LHCN-M2 (cell line): ENCODE data around the gene ZBTB46. TPM values are rescaled to one million over a fixed set of nuclear protein-coding genes. Genes with fewer than 3 reads are reported as not detected.

Experiments used
- DNase-seq: peaks from one replicate; pipeline ENCODE4 v3.0.0-alpha.2; 2012; ENCODE audit warnings: low read depth
- total RNA-seq: library from RNA; depleted of rRNA; stranded (reverse); fragments of >200 nt; gene quantifications from 2 replicates; pipeline ENCODE4 v1.2.3, GENCODE V29; 2014

The ZBTB46 gene
- total RNA-seq, 1 experiment from 2014 or later = 9.1 TPM

DNA sequence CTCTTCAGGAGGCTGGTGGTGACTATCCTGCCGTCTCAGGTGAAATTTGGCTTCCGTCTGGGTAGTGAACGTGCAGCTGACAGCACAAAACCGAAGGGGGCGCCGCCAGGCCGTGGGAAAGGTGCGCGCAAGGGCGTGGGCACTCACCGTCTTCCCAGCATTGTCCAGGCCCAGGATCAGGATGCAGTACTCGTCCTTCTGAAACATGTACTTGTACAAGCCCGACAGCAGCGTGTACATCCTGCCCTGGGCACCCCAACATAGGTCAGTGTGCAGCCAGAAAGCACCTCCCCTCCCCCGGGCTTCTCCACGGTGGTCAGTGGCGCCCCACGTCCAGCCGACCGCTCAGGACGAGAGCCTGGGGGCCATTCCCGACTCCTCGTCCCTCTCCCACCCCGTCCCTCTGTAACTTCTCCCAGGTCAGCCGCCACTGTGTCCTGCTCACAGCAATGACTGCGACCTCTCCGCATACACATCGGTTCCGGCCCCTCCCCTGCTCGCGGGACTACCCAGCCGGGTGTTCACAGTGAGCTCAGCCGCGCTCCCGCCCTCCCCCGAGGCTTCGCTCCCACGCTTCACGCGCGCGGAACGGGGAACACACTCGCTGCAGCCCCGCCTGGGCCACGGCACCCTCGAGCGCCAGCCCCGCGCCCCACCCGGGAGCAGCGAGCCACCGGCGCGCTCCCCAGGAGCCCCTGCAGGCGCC is 124.1 kb downstream of the ZBTB46 start:
- peak; percentile 44 for DNase-seq

DNA sequence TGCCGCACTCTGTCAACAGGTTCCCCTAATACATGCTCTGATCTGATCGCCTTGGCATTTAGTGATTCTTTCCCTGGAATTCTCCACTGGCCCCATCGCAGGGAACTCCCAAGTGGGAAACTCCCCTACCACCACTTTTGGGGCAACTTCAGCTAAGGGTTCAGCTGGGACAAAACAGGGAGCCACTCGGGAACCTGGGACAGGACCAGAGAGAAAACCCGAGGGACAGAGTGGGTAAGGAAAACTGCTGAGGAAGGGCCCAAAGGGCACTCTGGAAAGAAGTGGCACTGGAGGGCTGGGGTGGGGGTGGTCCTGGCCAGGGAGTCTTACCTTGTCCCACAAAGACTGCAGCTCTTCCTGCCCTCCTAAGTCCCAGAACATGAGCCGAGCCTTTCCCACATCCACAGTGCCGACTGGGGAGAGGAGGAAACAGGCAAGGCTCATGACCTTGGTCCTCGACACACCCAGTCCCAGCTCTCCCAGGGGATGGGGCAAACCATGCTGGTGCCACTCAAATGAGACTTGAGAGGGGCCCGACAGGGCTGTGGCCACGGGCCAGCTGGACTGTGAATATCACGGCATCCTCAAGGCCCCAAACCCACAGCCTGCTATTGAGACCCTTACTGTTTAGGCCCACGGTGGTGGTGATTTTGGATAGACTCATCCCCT is 124.9 kb downstream of the ZBTB46 start:
- no peak for DNase-seq

DNA sequence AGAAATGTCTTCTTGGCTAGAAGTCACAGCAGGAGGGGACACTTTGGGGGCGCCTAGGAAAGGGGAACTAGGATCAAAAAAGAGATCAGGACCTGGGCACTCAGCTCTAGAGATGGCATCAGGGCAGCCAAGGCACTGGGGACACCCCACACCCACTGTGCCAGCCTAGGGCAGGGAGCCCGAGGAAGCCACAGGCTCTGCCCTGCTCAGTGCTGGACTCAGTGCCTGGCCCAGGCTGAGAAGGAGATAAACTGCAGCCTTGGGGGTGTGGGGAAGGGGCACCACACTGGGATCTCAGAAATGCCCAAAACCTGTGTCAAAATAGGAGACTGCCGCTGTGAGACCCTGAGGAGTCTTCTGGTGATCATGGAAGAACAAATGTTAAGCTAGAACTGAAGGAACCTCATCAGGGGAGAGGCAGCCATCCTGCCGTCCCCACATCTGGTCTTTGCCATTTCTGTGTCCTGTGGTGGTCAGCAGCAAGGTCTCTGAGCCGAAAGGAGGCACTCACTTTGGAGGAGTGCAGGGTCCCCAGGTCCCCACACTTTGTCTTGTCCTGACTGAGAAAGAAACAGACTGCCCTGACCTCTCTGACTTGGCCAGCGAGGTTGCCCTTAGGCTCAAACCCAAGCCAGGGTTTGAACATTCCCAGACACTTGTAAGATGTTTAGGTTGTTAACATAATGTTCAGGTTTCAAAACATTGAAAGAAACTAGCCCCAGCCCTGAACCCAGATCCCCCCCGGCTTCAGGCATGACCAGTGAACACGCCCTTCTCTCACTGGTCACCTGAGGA is 125.6 kb downstream of the ZBTB46 start:
- DNase-seq = no peak

DNA sequence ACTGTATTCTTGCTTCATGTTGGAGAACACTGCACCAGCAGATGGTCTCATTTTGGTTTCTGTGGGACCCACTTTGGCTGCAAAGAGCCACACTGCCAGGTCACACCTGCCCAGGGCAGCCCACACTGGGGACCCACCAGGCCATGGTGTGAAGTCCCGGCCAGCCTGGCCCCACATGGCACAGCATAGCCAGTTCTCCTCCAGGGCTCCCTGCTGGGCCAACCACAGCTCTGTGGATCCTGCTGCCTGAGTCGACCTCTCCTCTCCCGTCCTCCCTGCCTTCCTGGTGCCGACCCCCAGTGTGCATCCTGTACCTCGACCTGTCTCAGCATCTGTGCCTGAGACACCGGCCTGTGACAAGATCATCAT is 126.3 kb downstream of the ZBTB46 start:
- DNase-seq = no peak

DNA sequence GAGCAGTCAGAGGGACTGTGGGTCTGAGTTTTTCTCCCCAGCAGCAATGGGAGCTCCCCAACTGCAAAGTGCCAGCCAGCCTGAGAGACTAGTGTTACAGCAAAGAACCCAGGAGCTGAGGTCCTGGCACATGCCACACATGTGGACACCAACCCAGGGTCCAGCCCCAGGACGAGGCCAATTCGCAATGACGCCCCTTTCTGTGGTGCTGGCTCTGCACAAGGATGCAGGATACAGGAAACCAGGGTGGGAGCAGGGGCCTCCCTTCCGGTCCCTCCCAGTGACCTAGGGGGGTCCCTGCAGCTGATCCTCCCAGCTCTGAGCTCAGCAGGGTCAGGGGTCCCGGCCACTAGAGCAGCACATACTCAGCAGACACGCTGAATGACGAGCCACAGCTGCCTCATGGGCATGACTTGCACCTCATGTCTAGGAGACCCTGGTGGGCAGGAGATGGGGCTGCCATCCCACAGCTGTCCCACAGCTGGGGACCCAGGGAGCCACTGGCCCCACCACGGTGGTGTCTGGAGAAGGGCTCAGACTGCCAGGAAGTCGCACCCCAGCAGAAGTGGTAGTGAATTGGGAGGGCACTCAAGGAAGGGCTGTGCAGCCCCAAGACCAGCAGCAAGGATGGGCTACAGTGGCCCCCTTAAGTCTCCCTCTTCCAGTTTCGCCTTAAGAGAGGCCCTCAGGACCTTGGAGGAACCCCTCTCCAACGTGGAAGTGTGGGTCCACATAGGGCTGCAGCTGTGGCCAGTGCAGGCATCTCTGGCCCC is 126.9 kb downstream of the ZBTB46 start:
- DNase-seq = no peak

DNA sequence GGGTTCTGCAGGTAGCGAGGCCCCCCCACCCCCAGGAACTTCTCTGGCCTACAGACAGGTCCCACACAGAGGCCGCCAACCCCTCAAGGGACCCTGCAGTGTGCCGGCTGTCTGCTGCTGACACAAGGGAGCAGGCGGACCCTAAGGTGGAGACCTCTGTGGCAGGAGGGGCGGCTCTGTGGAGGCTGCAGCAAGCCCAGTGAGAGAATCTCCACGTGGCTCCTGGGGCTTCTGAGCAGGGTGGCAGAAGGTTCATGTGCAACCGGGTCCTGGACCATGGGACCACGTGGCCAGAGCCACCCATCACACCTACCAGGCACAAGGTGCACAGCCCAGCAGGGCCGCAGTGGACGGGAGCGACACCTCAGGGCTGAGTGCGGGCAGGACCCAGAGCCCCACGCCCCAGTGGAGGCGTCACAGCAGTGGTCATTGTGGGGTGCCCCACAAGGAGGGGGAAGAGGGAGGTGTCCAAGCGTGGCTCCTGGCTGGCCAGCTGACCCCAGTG is 127.5 kb downstream of the ZBTB46 start:
- DNase-seq = no peak

DNA sequence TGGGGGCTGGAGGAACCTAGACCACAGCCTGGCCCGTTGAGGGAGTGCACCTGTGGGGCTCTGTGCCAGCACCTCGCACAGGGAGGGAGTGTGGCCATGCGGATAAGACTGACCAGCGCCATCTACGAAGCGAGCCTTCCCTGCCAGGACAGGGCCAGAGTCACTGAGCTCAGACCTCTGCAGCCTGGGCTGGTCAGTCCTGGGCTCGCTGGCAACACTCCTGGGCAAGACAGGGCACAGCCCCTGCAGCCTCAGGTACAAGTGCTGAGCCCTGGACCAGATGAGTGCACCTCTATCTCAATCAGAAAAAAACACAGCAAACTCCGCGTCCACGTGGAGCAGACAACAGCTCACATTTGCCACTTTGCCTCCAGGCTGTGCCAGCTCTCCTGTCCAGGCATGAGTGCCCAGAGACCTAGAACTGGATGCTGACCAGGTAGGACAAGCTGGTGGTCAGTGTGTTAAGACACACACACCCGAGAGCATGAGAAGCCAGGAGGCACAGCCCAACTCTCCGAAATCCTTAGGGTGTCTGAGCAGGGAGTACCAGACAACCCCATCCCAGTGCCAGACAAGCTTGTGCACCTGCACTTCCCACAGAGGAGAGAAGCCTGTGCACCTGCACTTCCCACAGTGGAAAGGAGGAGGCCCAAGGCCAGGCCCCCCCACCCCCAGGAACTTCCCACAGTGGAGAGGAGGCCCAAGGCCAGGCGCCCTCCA is 128.2 kb downstream of the ZBTB46 start:
- DNase-seq = no peak

DNA sequence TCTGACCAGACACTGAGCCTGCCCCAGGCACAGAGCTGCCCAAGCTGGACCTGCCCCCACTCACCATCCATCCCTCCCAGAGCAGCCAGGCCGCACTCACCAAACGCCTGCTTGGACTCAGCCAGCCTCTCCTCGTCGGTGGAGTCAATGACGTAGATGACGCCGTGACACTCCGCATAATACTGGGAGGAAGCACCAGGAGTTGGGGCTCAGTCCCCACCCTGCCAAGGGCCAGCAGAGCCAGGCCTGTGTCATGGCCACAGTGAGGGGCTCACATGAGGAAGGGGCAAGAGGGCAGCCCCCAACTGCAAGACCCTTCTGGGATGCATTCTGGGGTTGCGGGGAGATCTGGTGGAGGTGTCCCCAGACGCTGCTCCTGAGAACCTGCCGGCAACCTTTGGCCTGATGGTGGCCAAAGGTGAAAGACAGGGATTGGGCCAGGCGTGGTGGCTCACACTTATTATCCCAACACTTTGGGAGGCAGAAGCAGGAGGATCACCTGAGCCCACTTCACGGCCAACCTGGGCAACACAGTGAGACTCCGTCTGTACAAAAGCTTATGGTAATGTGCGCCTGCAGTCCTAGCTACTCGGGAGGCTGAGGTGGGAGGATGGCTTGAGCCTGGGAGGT is 128.9 kb downstream of the ZBTB46 start:
- DNase-seq = no peak

DNA sequence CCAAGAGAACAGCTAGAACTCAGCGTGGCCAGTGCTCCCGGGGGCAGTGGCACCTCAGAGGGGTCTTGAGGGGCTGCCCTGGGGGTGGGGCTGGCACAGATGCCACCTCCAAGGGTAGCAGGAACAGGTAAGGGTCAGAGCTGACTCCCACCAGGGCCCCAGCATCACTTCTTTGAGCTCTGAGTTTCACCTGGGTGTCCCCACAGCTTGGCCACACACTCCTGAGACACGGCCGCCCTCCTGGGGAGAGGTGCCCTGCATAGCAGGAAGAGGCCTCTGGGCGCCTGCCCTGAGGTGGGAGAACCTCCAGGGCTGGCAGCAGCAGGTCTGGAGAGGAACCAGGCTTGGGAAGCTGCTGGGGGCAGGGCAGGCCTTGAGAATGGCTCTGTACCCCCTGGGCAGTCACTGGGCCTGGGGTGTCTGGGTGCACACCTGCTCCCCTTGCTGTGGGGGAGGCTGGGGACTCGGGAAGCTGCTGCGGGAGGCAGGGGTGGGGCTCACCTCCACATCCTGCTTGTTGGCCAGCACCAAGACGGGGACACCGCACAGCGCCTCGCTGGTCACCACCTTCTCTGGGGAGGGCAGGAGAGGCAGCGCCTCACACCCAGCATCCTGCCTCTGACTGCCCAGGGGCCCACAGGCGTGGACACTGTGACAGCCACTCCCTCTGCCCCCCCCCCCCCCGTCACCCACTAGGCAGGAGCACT is 129.6 kb downstream of the ZBTB46 start:
- DNase-seq = no peak

DNA sequence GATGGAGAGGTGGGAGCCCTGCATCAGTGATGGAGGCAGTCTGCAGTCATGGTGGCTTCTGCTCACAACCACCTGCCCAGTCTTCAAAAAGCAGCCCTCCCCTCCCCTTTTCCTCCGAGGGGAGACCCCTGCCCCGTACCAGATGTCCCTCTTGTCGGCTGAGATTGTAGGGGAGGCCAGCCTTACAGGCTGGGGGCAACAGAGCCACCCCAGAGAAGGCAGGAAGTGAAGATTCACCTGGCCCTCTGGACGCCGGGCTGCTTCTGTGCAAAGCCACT is 130.1 kb downstream of the ZBTB46 start:
- DNase-seq = no peak

DNA sequence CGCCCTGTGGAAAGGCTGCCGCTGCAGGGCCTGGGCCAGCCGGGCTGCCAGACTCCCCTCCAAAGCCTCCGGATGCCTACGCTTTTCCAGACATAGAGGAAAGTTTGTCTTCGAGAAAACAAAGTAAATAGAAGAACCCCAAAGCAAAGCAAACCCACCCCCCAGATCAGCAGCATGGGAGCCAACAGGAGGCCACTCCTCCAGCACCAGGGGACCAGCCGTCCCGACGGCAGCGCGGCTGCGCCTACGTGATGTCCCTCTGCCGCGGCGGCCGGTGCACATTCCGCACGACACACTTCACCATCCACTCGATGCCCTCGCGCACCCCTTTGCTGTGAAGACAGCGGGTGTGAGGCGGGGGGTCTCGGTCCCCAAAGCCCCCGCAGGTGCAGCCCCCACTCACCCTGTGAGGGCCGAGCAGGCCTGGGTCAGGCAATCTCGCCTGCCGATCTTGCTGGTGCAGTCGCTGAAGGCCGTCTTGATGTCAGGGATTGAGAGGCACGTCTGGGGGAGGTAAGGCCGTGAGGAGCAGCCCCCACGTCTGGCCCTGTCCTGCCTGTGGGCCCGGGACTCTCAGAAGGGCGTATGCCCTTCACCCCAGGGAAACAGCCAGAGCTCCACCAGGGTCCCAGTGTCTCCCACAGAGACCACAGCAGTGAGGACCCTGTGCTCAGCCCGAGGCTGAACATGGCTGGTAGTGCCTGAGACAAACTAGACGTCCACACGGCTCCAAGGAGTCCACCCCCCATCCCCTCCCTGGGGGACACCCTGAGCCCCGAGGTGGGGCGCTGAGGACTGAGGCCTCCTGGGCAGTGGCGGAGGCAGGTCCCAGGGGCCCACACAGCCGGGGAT is 130.6 kb downstream of the ZBTB46 start:
- DNase-seq = no peak

DNA sequence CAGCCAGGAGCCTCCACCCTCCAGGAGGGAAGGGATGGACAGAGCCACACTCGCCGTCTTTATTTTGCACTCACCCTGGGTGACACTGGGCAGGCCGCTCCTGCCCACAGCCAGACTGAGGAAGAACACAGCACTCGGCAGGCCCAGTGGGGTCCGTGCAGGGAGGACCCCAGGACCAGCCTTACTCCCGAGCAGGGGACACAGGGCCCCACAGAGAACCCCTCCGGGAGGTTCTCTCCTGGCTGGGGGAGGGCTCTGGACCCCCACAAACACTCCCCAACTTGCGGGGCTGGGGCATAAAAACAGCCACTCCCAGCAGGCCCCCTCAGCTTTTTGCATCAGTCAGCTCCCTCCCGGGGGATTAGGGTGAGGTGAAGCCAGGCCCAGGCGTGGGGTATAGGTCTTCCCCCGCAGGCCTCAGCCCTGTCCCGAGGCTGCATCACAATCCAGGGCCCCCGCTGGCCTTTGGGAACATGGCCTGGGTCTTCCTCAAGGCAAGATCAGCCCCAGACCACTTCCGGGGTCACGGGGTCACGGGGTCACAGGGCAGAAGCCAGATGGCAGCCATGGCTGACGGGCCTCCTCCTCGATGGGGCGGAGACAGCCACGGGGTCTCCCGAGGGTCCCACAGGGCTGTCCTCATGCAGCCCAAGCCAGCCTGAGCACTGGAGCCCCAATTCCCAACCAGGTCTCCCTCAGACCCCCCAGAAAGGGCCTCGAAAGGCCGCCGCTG is 131.4 kb downstream of the ZBTB46 start:
- no peak for DNase-seq

DNA sequence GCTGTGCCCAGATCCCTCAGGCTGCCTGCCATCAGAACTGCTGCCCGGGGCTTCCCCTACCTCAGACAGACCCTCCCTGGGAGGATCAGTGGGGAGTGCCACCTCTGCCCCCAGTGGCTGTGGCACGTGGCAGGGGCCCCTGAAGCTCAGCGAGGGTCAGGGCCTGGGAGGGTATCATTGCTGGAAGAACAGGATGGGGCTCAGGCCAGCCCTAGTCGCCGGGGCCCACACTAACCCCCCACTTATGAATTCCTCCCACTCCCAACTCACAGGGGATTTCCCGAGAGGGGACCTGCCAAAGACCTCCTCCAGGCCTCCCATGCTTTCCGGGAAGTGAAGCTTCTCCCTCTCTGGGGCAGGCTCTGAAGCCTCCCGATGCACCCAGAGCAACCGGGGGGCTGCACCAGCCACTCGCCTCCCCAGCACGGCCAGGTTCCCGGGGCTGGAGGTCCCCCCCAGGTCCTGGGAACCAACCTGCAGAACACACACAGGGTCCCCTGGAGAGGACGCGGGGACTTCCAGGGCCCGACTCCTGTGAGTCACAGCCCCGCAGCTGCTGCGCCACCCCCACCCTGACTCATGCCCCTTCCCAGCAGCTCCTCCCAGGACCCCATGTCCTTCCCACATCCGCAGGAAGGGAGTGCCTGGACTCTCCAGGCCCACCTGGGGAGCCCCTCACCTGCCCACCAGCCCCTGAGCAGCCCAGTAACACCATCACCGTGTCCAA is 132.2 kb downstream of the ZBTB46 start:
- DNase-seq = peak; percentile 93

DNA sequence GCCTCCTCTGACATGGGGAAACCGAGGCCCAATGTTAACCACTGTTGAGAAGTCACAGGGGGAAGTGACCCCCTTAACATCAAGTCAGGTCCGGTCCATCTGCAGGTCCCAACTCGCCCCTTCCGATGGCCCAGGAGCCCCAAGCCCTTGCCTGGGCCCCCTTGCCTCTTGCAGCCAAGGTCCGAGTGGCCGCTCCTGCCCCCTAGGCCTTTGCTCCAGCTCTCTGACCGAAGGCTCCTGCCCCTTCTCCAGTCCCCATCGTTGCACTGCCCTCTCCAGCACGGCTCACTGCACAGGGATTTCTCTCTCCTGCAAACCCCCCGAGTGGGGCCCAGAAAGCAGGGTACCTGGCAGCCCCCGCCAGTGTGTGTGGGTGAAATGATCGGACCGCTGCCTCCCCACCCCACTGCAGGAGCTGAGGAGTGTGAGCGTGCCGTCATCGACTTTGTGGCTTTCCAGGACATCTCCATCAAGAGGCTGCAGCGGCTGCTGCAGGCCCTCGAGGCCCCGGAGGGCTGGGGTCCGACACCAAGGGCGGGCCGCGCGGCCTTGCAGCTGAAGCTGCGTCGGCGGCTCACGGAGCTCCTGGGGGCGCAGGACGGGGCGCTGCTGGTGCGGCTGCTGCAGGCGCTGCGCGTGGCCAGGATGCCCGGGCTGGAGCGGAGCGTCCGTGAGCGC is 133.1 kb downstream of the ZBTB46 start:
- no peak for DNase-seq

DNA sequence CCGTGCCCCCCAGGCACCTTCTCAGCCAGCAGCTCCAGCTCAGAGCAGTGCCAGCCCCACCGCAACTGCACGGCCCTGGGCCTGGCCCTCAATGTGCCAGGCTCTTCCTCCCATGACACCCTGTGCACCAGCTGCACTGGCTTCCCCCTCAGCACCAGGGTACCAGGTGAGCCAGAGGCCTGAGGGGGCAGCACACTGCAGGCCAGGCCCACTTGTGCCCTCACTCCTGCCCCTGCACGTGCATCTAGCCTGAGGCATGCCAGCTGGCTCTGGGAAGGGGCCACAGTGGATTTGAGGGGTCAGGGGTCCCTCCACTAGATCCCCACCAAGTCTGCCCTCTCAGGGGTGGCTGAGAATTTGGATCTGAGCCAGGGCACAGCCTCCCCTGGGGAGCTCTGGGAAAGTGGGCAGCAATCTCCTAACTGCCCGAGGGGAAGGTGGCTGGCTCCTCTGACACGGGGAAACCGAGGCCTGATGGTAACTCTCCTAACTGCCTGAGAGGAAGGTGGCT is 133.7 kb downstream of the ZBTB46 start:
- DNase-seq = peak; percentile 38

DNA sequence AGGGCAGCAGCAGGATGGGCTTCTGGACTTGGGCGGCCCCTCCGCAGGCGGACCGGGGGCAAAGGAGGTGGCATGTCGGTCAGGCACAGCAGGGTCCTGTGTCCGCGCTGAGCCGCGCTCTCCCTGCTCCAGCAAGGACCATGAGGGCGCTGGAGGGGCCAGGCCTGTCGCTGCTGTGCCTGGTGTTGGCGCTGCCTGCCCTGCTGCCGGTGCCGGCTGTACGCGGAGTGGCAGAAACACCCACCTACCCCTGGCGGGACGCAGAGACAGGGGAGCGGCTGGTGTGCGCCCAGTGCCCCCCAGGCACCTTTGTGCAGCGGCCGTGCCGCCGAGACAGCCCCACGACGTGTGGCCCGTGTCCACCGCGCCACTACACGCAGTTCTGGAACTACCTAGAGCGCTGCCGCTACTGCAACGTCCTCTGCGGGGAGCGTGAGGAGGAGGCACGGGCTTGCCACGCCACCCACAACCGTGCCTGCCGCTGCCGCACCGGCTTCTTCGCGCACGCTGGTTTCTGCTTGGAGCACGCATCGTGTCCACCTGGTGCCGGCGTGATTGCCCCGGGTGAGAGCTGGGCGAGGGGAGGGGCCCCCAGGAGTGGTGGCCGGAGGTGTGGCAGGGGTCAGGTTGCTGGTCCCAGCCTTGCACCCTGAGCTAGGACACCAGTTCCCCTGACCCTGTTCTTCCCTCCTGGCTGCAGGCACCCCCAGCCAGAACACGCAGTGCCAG is 134.3 kb downstream of the ZBTB46 start, which contains the start of gene TNFRSF6B:
Gene TNFRSF6B (plus strand): TSS at position 25 of the 729 bp plus-strand sequence. CDS start 116 bp downstream, at position 141.
- no peak for DNase-seq
